Muscle of leg (tissue), 11 donors: Measurements from ENCODE around the gene CA9. TPM values are rescaled to one million over a fixed set of nuclear protein-coding genes. Genes with fewer than 3 reads are reported as not detected.

Source experiments
- DNase-seq: peaks from one replicate; pipeline ENCODE4 v3.0.0; 2013
- H3K27ac ChIP-seq: one replicate; pipeline ENCODE4 v1.5.1; 2013; ENCODE audit warnings: mild to moderate bottlenecking, low read length, control low read depth
- H3K27me3 ChIP-seq: one replicate; pipeline ENCODE4 v1.6.1; 2013; ENCODE audit warnings: low read length; ENCODE audit not compliant: control insufficient read depth, insufficient read depth
- H3K36me3 ChIP-seq: one replicate; pipeline ENCODE4 v1.6.1; 2013; ENCODE audit warnings: low read length; ENCODE audit not compliant: control insufficient read depth, insufficient read depth
- H3K4me1 ChIP-seq: one replicate; pipeline ENCODE4 v1.6.1; 2013; ENCODE audit warnings: low read length; ENCODE audit not compliant: control insufficient read depth, insufficient read depth
- H3K4me3 ChIP-seq: one replicate; pipeline ENCODE4 v1.5.1; 2013; ENCODE audit warnings: low read length, control low read depth
- H3K9me3 ChIP-seq: replicated peaks from 2 replicates; pipeline ENCODE4 v1.6.1; 2013; ENCODE audit warnings: low read depth, low read length; ENCODE audit not compliant: control insufficient read depth
- WGBS: methylation state at CpG from one replicate; pipeline ENCODE4 v1.1.5; 2013; ENCODE audit warnings: missing lambda C conversion rate; ENCODE audit not compliant: insufficient coverage; 5-methylcytosine and 5-hydroxymethylcytosine counted together
- polyA plus RNA-seq, 8 donors: library from polyadenylated mRNA; unstranded; fragments of 120-200 nt; gene quantifications; one replicate each; pipeline versions ENCODE4 v1.2.1 to v1.2.3, GENCODE V29; 2013; ENCODE audit warnings: inconsistent platforms in 1 of 8, low replicate concordance in 1 of 8; ENCODE audit not compliant: insufficient read length in 8 of 8, insufficient read depth in 1 of 8
- total RNA-seq: library from RNA; stranded (reverse); fragments of 120-200 nt; gene quantifications from one replicate; pipeline ENCODE4 v1.2.4, GENCODE V29; 2013

Gene CA9
- total and polyA plus RNA-seq, 9 donors, result 0.49 to 2.4 (median 0.68) TPM

- Histone ChIP-seq H3K27me3 (no peaks in the 10 kb centered on the region), H3K36me3 (peaks cover 71% of the 10 kb centered on the region), H3K4me3 (no peak overlapping the region), H3K4me1 (peaks cover 38% of the 10 kb centered on the region), H3K27ac (no peak overlapping the region), H3K9me3 (no peaks in the 10 kb centered on the region)
- 93% methylated on average over 6 of the region's 11 CpGs for WGBS
- DNase-seq, result no peak
These were observed 51.6 kb downstream of the CA9 start for GRCh38 chr9:35725362-35725761.

DNA sequence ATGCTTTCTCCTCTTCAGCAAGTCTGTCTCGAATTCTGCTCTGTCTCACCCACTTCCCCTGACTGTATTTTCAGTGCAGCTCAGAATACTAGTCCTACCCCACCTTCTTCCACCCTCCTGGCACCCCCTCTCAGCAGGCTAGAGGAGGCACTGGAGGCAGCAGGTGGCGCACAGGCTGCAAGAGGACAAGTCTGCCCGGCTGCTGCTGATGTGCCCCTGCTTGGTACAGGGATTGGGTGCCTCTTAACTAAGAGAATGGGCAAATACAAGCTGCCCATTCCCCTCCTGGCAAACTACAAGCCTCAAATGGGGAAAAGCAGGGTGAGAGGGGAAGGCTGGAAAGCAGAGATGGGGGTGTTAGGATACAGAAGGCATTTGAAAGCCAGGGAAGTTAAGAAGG is 53.2 kb downstream of the CA9 start:
- DNase-seq, result peak; percentile 23
- no peak overlapping the region for H3K4me3 ChIP-seq
- no peaks in the 10 kb centered on the region for H3K9me3 ChIP-seq
- peak overlapping the region; percentile 86 for H3K27ac ChIP-seq
- peaks cover 60% of the 10 kb centered on the region for H3K36me3 ChIP-seq
- peaks cover 49% of the 10 kb centered on the region for H3K4me1 ChIP-seq
- WGBS, result 36% methylated on average over 1 of the region's 3 CpGs
- no peaks in the 10 kb centered on the region for H3K27me3 ChIP-seq

DNA sequence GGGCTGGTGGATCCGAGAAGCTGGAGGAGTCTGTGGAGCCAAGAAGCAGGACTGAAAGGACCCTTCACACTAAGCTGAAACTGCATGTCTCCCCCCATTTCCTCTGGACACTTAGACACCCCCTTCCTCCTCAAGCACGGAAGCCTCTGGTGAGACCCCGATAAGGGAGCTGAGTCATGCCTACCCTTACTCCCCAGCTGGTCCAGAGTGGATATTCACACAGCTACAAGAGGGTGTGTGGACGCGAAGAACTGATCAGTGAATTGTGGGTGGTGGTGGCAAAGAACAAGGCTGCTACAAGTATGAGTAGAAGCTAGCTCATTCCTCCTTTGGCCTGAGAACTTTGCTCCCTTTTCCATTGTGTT is 53.9 kb downstream of the CA9 start:
- H3K27ac ChIP-seq, result peak overlapping the region; percentile 86
- peak overlapping the region; percentile 1 for H3K4me3 ChIP-seq
- no peaks in the 10 kb centered on the region for H3K9me3 ChIP-seq
- peaks cover 53% of the 10 kb centered on the region for H3K36me3 ChIP-seq
- peaks cover 49% of the 10 kb centered on the region for H3K4me1 ChIP-seq
- no peaks in the 10 kb centered on the region for H3K27me3 ChIP-seq
- no CpG with 5 or more reads among the region's 5 CpGs for WGBS
- no peak for DNase-seq

DNA sequence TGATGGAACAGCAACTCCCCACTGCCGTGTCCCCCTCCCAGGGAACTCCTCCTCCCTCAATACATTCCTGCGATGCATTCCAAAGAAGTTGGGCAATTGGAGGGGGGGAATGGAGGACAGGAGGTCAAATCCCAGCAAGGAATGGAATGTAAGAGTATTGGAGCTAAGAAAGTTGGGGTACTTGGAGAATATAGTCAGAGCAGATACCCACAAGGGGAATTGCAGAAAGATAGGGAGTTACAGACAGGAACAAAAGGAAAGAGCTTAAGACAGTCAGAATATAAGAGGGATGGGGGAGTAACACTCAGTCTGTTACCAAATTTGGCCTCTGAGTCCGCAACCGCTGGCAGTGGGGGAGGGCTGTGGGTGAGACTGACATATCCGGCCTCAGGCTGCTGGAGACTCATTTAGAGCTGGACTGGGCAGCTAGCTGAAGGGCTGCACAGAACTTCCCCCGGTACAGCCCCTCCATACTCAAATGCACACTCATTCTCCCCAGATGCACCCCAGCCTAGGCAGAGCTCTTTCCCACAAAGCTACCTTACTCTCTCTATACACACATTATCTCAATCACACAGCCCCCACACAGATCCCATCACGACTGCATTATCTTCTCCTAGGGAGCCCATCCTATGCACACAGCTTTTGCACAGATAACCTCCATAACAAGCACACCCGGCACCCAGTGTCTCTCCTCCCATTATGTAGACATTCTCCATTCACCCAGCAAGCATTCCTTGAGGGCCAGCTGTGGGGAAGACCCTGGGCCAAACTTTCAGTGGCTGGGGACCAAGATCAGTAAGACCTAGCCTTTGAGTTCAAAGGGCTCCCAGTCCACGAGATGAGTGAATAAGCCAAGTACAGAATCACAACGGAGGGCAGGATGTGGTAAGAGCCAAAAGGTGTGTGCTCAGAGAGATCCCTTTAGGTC is 54.6 kb downstream of the CA9 start:
- Histone ChIP-seq H3K27me3 (no peaks in the 10 kb centered on the region), H3K27ac (peak overlapping the region; percentile 86), H3K9me3 (no peaks in the 10 kb centered on the region), H3K4me1 (peaks cover 55% of the 10 kb centered on the region), H3K36me3 (peaks cover 47% of the 10 kb centered on the region), H3K4me3 (peak overlapping the region; percentile 14)
- peak; percentile 68 for DNase-seq
- WGBS, result 7% methylated on average over 6 of the region's 10 CpGs

DNA sequence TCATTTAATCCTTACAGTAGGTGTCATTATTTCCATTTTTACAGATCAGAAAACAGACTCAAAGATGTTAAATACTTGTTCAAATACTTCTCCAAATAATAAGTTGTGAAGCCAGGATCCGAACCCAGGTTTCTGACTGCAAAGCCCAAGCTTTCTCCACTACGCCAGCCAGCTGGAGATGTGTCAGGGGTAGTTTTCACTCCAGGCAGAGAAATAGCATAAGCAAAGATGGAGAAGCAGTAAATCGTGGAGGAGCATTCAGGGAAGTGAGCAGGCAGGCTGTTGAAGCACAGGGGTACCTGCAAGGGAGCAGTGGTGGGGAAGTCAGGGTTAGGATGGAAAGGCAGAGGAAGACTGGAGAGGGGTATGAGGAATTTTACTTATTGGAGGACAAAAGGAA is 55.4 kb downstream of the CA9 start:
- peak overlapping the region; percentile 96 for H3K27ac ChIP-seq
- H3K4me3 ChIP-seq, result peak overlapping the region; percentile 2
- H3K4me1 ChIP-seq, result peaks cover 55% of the 10 kb centered on the region

GRCh38 chr9:35729700-35730485 is 56.2 kb downstream of the CA9 start:
- Histone ChIP-seq H3K27ac (peak overlapping the region; percentile 96), H3K27me3 (no peaks in the 10 kb centered on the region), H3K4me1 (peaks cover 55% of the 10 kb centered on the region), H3K9me3 (no peaks in the 10 kb centered on the region), H3K4me3 (peak overlapping the region; percentile 2), H3K36me3 (peaks cover 37% of the 10 kb centered on the region)
- WGBS, result 38% methylated on average over 6 of the region's 6 CpGs
- DNase-seq, result peak; percentile 49

More for the DNA sequence above, 55.4 kb downstream of the CA9 start:
- 67% methylated on average over 2 of the region's 3 CpGs for WGBS
- Histone ChIP-seq H3K36me3 (peaks cover 39% of the 10 kb centered on the region), H3K27me3 (no peaks in the 10 kb centered on the region), H3K9me3 (no peaks in the 10 kb centered on the region)
- no peak for DNase-seq

- Histone ChIP-seq H3K27me3 (no peaks in the 10 kb centered on the region), H3K4me1 (peaks cover 55% of the 10 kb centered on the region), H3K27ac (peak overlapping the region; percentile 96), H3K9me3 (no peaks in the 10 kb centered on the region), H3K36me3 (peaks cover 37% of the 10 kb centered on the region), H3K4me3 (peak overlapping the region; percentile 84)
- DNase-seq, result no peak
- WGBS, result 88% methylated on average over 2 of the region's 2 CpGs
These were observed 56.7 kb downstream of the CA9 start for GRCh38 chr9:35730486-35730854.

Other genes starting within 250 kb of the CA9 start
- gene RUSC2, start 183.8 kb upstream of the CA9 start, total RNA-seq, result 33.7 TPM
- 10 to 100 TPM; 53.1 to 72.4 (median 62.0) TPM for gene RUSC2, start 183.8 kb upstream of the CA9 start, polyA plus RNA-seq
- 12.8 TPM for gene TESK1, start 68.7 kb upstream of the CA9 start, total RNA-seq
- gene TESK1, start 68.7 kb upstream of the CA9 start, polyA plus RNA-seq, result 10 to 100 TPM; 29.2 to 47.3 (median 39.9) TPM
- gene CD72, start 55.5 kb upstream of the CA9 start, total RNA-seq, result 1.6 TPM
- gene CD72, start 55.5 kb upstream of the CA9 start, polyA plus RNA-seq, result 1 to 10 TPM; 1.2 to 2.9 (median 1.8) TPM
- gene SIT1, start 23.0 kb upstream of the CA9 start, total RNA-seq, result 0.09 TPM
- gene SIT1, start 23.0 kb upstream of the CA9 start, polyA plus RNA-seq, result 1 to 10 TPM in 1 of 8 donors, under 1 TPM in 4, not detected in 3; 0.09 to 1.7 (median 0.27) TPM
- 19,485 TPM for gene RMRP, start 15.9 kb upstream of the CA9 start, total RNA-seq
- gene RMRP, start 15.9 kb upstream of the CA9 start, polyA plus RNA-seq, result not detected
- gene CCDC107, start 15.6 kb upstream of the CA9 start, total RNA-seq, result 14.4 TPM
- 10 to 100 TPM; 16.0 to 23.6 (median 18.0) TPM for gene CCDC107, start 15.6 kb upstream of the CA9 start, polyA plus RNA-seq
- gene ARHGEF39, start 8.7 kb upstream of the CA9 start, total RNA-seq, result 1.4 TPM
- gene ARHGEF39, start 8.7 kb upstream of the CA9 start, polyA plus RNA-seq, result 1 to 10 TPM; 3.9 to 7.7 (median 5.6) TPM
- gene TPM2, start 16.0 kb downstream of the CA9 start, total RNA-seq, result 5,909 TPM
- 1,000 to 10,000 TPM; 4,794 to 8,701 (median 8,114) TPM for gene TPM2, start 16.0 kb downstream of the CA9 start, polyA plus RNA-seq
- 78.0 TPM for gene TLN1, start 58.3 kb downstream of the CA9 start, total RNA-seq
- gene TLN1, start 58.3 kb downstream of the CA9 start, polyA plus RNA-seq, result 100 to 1,000 TPM in 7 of 8 donors, 10 to 100 TPM in 1; 90.7 to 133 (median 118) TPM
- 27.0 TPM for gene CREB3, start 58.7 kb downstream of the CA9 start, total RNA-seq
- 10 to 100 TPM; 23.5 to 30.7 (median 26.4) TPM for gene CREB3, start 58.7 kb downstream of the CA9 start, polyA plus RNA-seq
- gene GBA2, start 75.3 kb downstream of the CA9 start, total RNA-seq, result 42.9 TPM
- gene GBA2, start 75.3 kb downstream of the CA9 start, polyA plus RNA-seq, result 10 to 100 TPM; 44.7 to 82.5 (median 62.0) TPM
- gene RGP1, start 75.4 kb downstream of the CA9 start, total RNA-seq, result 11.4 TPM
- 10 to 100 TPM; 15.5 to 23.6 (median 19.7) TPM for gene RGP1, start 75.4 kb downstream of the CA9 start, polyA plus RNA-seq
- gene MSMP, start 80.3 kb downstream of the CA9 start, total RNA-seq, result 0.18 TPM
- gene MSMP, start 80.3 kb downstream of the CA9 start, polyA plus RNA-seq, result under 1 TPM in 2 of 8 donors, not detected in 6; 0.42 to 0.50 TPM
- gene NPR2, start 117.7 kb downstream of the CA9 start, total RNA-seq, result 16.8 TPM
- 10 to 100 TPM; 21.6 to 37.3 (median 27.1) TPM for gene NPR2, start 117.7 kb downstream of the CA9 start, polyA plus RNA-seq
- gene SPAG8, start 138.3 kb downstream of the CA9 start, total RNA-seq, result 1.5 TPM
- gene SPAG8, start 138.3 kb downstream of the CA9 start, polyA plus RNA-seq, result 1 to 10 TPM; 1.3 to 3.1 (median 2.1) TPM
- gene HINT2, start 141.1 kb downstream of the CA9 start, total RNA-seq, result 33.6 TPM
- 10 to 100 TPM; 24.5 to 35.6 (median 30.0) TPM for gene HINT2, start 141.1 kb downstream of the CA9 start, polyA plus RNA-seq
- not detected for gene FAM221B, start 154.8 kb downstream of the CA9 start, total RNA-seq
- under 1 TPM; 0.08 to 0.26 (median 0.20) TPM for gene FAM221B, start 154.8 kb downstream of the CA9 start, polyA plus RNA-seq
- gene TMEM8B, start 155.3 kb downstream of the CA9 start, total RNA-seq, result 5.1 TPM
- 10 to 100 TPM; 12.8 to 22.3 (median 18.0) TPM for gene TMEM8B, start 155.3 kb downstream of the CA9 start, polyA plus RNA-seq
- gene OR13J1, start 196.5 kb downstream of the CA9 start, total RNA-seq, result not detected
- under 1 TPM in 5 of 8 donors, not detected in 3; 0.07 to 0.29 (median 0.13) TPM for gene OR13J1, start 196.5 kb downstream of the CA9 start, polyA plus RNA-seq
- 1.2 TPM for gene HRCT1, start 232.3 kb downstream of the CA9 start, total RNA-seq
- 1 to 10 TPM in 7 of 8 donors, under 1 TPM in 1; 0.82 to 1.9 (median 1.4) TPM for gene HRCT1, start 232.3 kb downstream of the CA9 start, polyA plus RNA-seq
- 0.89 TPM for gene SPAAR, start 235.6 kb downstream of the CA9 start, total RNA-seq
- gene SPAAR, start 235.6 kb downstream of the CA9 start, polyA plus RNA-seq, result 1 to 10 TPM; 1.4 to 2.3 (median 1.9) TPM